Measurements from ENCODE around the gene FIBIN. TPM values are rescaled to one million over a fixed set of nuclear protein-coding genes. Genes with fewer than 3 reads are reported as not detected.
"Not testable (repeated sequence)": the region's sequence is repeated elsewhere in the genome, so short reads cannot be mapped to it uniquely, and the experiment has no call there.

Gene FIBIN
- total RNA-seq, 3 donors from 2014 or later, result 0.84 to 21.3 (median 2.8) TPM

GRCh38 chr11:26971961-26972360 lies 22.0 kb upstream of the FIBIN start:
- no peaks in the 10 kb centered on the region for H3K4me1 ChIP-seq (ENCODE audit: low read depth)
- ATAC-seq, result no peak
- TF ChIP-seq CTCF (IDR thresholded peaks at IDR 0.05), result no peak
- H3K36me3 ChIP-seq (ENCODE audit: low read depth), result no peaks in the 10 kb centered on the region
- H3K9me3 ChIP-seq, result no peaks in the 10 kb centered on the region
- DNase-seq, result no peak
- intact Hi-C loops (cut with DNase I, micrococcal nuclease), result no loop called here
- no peak overlapping the region for H3K4me3 ChIP-seq

- Histone ChIP-seq H3K36me3 (ENCODE audit: low read depth) (no peaks in the 10 kb centered on the region), H3K4me1 (ENCODE audit: low read depth) (no peaks in the 10 kb centered on the region), H3K4me3 (no peak overlapping the region), H3K9me3 (peaks cover 3% of the 10 kb centered on the region)
- no peak for DNase-seq
- TF ChIP-seq CTCF (IDR thresholded peaks at IDR 0.05), result no peak
- ATAC-seq, result no peak
- intact Hi-C loops (cut with DNase I, micrococcal nuclease), result no loop called here
These were observed 19.7 kb upstream of the FIBIN start for GRCh38 chr11:26974069-26974783.

- intact Hi-C loops (cut with DNase I, micrococcal nuclease), result no loop called here
- no peaks in the 10 kb centered on the region for H3K4me1 ChIP-seq (ENCODE audit: low read depth)
- H3K36me3 ChIP-seq (ENCODE audit: low read depth), result no peaks in the 10 kb centered on the region
- H3K4me3 ChIP-seq, result no peak overlapping the region
- no peak for TF ChIP-seq CTCF (IDR thresholded peaks at IDR 0.05)
- peaks cover 3% of the 10 kb centered on the region for H3K9me3 ChIP-seq
- ATAC-seq (no peak), DNase-seq (no peak)
These were observed 18.9 kb upstream of the FIBIN start for GRCh38 chr11:26974996-26975395.

GRCh38 chr11:26976389-26976788 lies 17.5 kb upstream of the FIBIN start:
- intact Hi-C loops (cut with DNase I, micrococcal nuclease), result no loop called here
- ATAC-seq (no peak), DNase-seq (no peak)

GRCh38 chr11:26977209-26977608 lies 16.7 kb upstream of the FIBIN start:
- H3K9me3 ChIP-seq; DNase-seq; ATAC-seq; H3K4me1 ChIP-seq (ENCODE audit: low read depth); H3K4me3 ChIP-seq; intact Hi-C loops (cut with DNase I, micrococcal nuclease); H3K36me3 ChIP-seq (ENCODE audit: low read depth): not testable (repeated sequence)

More at GRCh38 chr11:26976389-26976788, 17.5 kb upstream of the FIBIN start:
- H3K4me3 ChIP-seq, result no peak overlapping the region
- no peaks in the 10 kb centered on the region for H3K4me1 ChIP-seq (ENCODE audit: low read depth)
- H3K36me3 ChIP-seq (ENCODE audit: low read depth), result no peaks in the 10 kb centered on the region
- no peak for TF ChIP-seq CTCF (IDR thresholded peaks at IDR 0.05)
- peaks cover 3% of the 10 kb centered on the region for H3K9me3 ChIP-seq

GRCh38 chr11:26983645-26984044 lies 10.3 kb upstream of the FIBIN start:
- H3K4me1 ChIP-seq (ENCODE audit: low read depth), result no peaks in the 10 kb centered on the region
- ATAC-seq, result no peak
- H3K4me3 ChIP-seq, result no peak overlapping the region
- no peak for DNase-seq
- intact Hi-C loops (cut with DNase I, micrococcal nuclease), result no loop called here
- TF ChIP-seq CTCF (IDR thresholded peaks at IDR 0.05), result no peak
- H3K36me3 ChIP-seq (ENCODE audit: low read depth), result no peaks in the 10 kb centered on the region
- H3K9me3 ChIP-seq, result peaks cover 3% of the 10 kb centered on the region
